Left hindlimb (tissue), 1 donor: Measurements from ENCODE around the gene SNCAIP.
"Not testable (repeated sequence)": the region's sequence is repeated elsewhere in the genome, so short reads cannot be mapped to it uniquely, and the experiment has no call there.

Experiments
- DNase-seq: peaks from one replicate; pipeline ENCODE4 v3.0.0-alpha.2; 2018

The SNCAIP gene

DNA sequence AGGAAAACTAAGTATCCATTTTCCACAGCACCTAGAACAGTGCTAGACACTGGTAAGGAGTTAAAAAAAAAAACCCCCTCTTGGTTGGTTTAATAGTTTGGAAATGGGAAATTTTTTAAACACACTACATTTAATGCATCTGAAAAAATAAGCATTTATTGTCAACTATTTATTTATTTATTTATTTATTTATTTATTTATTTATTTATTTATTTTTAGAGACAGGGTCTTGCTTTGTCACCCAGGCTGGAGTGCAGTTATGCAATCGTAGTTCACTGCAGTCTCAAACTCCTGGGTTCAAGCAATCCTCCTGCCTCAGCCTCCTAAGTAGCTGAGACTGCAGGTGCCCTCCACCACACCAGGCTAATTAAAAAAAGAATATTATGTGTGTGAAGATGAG, 51.6 kb downstream of the SNCAIP start:
- no peak for DNase-seq

DNA sequence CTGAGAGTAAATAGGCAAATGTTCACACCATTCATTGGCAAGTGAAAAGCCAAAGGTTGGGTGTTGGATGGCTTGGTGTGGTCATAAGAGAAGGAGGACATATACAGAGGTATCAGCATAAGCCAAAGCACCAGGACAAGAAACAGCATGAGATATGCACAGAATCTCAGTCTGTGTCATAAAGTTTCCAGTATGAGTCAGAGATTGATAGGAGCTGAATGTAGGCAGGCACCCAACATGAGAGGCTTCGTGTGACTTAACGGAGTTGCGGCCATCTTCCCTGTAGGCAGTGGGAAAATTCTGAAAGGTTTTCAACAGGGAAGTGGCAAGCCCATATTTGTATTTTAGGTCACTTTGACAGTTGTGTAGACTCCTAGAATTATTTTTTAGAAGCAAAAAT, 54.5 kb downstream of the SNCAIP start:
- no peak for DNase-seq

DNA sequence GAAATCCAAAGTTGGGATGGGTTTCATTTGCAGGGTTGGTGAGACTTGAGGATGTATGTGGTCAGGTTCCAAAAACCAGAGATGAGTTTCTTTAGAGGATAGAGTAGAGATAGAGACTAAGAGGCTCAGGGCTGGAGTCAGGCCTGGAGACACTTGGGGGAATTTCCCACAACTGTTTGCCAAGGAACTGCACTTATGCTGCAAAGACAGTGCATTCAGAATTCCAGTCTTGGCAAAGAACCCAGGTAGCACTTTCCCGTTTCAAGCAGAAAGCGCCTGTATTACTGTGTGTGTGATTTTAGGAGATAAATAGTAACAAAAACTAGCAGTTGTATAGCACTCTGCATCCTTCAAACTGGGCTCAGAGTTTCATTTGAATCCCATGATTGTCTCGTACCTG, 55.4 kb downstream of the SNCAIP start:
- DNase-seq = peak; percentile 45

DNA sequence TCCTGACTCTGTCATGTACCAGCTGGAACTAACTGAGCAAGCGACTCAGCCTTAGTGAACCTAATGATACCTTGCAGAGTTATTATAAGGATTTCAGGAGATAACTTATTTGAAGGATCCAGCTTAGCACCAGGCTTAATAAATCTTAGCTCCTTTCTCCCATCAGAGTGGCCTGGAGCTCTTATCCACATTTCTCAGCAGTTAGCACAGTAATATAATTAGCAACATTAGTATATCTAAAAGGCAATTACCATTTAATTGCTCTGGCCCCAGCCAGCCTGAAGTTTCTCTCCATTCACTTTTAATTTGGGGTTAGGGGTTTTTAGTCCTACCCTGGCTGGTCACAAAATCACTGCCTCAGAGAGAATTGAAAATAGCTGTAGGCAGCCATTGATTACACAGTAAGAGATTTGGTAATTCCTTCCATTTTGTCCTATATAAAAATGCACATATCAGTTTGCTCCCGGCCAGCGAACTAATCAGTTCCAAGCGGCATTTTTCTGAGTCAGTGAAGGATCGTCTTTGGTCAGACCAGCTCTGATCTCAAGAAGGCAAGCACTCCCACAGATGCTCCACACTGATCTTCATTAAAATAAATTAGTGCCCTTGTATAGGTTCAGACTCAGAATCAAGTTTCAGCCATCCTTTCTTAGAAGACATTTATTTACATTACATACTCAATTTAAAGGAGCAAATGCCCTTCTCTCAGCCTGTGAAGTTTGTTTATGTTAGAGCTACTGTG, 56.6 kb downstream of the SNCAIP start:
- no peak for DNase-seq

DNA sequence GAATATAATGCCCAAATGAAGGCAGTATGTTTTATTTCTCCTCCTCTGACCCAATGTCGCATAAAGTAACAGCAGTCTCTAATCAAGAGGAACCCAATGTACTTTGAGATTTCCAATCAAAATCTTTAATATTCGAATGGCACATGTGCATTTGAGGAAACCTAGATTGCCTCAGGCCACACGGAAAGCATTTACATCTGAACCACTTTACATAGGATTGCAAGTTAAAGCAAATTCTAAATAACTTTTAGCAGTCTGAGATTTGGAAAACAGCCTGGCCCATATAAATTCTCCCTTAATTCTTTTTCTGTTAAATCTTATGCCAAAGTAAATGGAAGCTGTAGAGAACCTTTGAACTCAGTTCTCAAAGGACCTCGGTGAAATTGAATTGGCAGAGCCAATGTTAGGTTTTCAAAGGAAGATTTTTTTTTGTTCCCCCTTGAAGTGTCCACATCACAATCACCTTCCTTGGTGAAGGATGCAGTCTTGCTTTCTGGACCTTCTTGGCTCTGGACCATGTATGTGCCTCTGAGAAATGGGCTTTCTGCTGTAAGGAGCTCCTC, 57.3 kb downstream of the SNCAIP start:
- DNase-seq = no peak

DNA sequence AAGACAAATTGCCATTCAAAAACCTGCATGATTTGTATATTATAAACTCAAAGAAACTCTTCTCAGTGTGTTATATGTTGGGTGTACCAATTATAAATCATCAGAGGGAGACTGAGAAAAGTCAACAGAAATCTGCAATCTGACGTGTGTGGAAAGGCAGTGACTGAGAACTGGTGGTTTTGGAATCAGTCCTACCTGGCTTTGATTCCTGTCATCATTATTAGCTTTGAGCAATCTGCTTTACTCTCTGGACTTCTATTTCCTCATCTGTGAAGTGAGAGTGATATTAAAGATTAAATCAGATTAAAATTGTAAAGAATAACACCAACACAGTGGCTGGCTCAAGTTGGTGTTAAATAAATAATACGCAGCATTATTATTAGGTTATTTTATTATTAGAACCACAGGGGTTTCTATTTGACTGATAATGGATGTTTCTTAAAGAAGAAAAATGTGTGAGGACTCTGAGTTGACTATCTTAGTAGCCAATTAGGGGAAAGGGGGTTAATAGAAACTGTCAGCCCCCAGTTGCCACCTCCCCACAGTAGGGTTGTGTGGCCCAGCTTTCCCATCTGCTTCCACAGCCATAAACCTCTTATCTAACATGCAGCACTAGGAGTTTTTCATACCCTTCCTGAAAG, 59.6 kb downstream of the SNCAIP start:
- no peak for DNase-seq

DNA sequence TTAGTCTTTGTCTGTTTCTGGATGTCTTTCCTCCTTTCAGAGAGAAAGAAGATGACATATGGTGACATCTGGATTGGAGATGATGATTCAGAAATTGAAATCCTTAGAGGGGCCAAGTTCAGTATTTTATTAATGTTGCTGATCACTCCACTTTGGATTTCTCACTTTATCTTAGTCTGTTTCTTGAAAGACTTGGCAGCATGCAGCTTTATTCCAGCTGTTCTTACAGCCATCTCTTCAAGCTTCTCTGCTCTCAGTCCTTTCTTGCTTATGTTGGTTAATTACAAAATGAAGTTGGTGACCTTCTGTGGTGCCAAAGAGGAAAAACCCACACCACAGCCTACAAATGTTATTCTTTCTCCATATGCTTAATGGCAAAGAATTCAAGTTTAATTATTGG, 62.1 kb downstream of the SNCAIP start:
- DNase-seq = no peak

DNA sequence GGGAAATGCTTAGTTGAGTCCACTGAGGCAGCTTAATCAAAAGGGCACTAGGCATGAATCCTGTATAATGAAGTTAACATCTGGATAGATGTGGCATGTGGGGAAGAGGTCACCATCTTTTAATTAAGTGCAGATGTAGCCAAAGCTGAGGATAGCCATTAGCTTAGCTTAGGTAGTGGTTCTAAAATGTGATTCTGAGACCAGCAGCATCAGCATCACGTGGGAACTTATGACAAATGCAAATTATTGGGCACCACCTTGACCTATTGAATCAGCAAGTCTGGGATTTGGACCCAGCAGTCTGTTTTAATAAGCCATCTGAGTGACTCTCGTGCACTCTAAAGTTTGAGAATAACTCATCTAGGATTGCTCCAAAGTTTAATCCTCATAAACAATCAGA, 63.8 kb downstream of the SNCAIP start:
- DNase-seq = no peak

DNA sequence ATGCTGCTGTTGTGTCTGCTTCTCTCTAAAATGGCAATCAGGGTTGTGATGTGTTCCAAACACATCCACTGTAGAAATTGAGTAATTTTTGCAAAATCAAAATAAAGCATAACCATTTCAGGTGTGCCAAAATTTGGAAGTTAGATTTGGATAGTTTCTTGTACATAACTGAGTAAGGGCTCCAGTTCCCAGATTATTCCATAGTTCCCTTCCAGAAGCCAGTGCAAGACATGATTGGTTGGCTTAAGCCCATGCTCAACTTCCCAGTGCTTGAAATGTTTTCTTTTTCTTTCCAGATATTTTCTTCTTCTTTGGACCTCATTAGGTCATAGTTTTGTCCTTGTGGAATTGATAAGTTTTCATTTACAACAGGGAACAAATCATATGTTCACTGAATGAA, 64.2 kb downstream of the SNCAIP start:
- no peak for DNase-seq

DNA sequence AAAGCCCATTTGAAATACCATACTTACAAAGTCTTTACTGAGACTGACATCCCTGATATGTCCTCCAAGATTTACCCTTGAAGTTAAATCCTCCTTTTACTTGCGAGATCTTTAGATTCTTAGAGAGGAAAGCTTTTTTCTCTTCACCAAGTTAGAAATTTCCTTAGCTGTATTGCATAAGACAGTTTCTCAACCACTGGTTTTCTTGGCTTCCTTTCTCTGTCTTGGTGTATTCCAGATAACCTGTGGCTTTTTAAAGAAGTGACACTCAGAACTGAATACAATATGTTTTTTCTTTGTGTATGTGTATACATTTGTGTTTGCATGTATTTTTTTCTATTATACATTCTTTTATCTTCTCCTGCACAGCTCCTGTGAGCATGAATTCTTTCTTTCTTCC, 65.0 kb downstream of the SNCAIP start:
- no peak for DNase-seq

DNA sequence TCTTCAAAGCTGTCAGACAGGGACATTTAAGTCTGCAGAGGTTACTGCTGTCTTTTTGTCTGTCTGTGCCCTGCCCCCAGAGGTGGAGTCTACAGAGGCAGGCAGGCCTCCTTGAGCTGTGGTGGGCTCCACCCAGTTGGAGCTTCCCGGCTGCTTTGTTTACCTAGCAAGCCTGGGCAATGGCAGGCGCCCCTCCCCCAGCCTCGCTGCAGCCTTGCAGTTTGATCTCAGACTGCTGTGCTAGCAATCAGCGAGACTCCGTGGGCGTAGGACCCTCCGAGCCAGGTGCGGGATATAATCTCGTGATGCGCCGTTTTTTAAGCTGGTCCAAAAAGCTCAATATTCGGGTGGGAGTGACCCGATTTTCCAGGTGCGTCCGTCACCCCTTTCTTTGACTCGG, 70.9 kb downstream of the SNCAIP start:
- DNase-seq = not testable (repeated sequence)

DNA sequence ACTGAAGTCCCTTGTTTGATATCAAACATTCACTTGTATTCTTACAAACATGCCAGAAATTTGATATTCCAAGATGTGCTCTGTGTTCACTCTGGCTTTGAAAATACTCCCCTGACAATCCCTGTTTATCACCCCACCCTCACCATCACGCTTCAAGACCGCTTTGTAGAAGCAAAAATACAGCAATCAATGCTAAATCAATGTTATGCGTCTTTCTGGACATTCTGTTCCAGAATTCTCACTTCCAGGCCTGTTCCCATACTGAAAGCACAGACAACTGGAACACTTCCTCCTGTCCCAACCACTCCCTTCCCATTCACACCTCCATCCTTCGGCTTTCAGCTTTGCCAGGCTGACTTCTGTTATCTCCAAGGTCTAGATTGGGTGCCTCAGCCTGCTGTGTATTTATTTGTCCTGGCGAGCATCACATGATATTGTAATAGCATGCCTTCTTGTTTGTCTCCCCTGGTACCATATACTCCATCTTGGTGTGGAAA, 72.8 kb downstream of the SNCAIP start:
- DNase-seq = no peak

DNA sequence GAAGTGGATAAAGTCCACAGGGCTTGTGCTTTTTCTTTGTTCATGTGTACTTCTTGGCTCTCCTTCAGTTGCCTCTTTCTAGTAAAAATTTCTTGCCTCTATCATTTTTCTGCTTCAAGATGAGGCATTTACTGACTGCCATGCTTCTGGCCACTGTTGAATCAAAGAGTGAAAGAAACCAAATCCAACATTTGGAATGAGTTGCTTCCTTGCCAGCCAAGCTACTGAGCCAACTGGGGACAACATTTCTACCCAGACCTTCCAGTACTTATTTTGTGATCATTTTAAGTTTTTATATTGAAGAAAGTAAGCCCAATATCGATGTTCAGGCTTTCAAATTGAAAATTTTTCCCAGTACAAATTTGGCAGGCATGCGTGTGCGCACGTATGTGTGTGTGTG, 73.2 kb downstream of the SNCAIP start:
- peak; percentile 43 for DNase-seq

DNA sequence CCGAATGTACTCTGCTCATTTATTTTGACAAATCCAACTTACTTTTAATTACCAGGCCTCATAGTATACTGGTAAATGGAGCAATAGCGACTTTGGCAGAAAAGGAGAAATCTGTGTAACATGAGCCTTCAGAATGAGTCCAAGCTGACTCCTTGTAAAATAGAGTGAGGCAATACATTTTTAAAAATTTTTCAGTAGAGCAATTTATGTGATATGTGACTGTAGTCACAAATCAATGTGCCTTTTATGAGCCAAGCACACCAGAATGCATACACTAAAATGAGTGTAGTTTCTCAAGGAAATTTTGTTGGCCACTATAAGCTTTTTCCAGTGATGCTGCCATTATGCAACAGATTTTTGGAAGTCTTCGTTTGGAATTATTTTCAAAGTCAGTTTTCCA, 73.8 kb downstream of the SNCAIP start:
- no peak for DNase-seq

DNA sequence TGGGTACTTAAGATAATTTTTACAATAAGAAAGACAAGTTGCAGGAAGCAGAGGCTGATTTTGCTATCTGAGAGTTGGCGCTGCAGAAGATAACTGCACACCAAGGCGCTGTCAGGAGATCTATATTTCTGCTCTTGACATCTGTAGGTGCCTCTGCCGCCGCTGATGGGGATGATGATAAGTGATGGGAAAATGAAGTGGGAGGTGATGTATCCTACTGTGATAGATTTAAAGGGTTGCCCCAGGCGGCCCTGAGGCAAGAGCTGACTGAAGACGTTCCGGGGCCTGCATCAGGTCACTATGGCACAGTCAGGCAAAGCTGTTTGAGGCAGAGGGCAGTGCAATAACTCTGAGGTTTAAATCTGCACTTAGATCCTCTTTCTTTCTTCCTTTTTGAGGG, 78.1 kb downstream of the SNCAIP start:
- DNase-seq = no peak

DNA sequence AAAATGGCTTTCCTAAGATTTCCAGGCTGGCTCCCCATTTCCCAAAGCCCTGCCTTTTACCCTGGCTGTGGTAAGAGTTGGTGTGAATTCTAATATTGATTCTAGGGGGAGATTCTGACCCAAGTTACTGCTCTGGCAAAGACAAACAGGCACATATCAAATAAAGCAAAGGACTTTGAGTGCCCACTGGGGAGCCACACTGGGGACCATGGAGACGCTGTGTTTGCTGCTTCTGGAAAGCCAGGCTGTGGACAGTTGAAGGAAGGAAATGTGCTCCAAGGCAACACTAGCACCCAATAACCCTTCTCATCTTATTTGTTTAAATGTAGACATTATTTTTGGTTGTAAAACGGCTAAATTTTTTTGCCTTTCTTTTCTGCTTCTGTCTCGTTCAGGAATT, 78.7 kb downstream of the SNCAIP start:
- DNase-seq = no peak

DNA sequence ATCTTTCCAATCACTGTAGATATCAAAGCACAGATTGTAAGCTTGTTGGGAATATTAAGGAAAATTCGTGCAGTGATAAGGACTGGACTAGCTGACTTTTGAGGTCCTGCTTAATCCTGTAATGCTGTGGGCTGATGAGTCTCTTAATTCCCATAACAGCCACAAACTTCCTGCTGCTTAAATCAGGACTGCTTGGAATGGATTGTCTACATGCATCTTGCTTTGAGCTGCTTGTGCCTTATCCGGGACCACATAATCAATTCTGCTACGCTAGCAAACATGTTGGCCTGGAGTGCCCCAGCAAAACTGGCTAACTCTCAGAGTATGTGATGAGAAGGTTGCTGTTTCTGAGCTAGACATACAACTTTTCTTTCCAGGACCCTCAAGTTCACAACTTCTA, 79.6 kb downstream of the SNCAIP start:
- DNase-seq = no peak

DNA sequence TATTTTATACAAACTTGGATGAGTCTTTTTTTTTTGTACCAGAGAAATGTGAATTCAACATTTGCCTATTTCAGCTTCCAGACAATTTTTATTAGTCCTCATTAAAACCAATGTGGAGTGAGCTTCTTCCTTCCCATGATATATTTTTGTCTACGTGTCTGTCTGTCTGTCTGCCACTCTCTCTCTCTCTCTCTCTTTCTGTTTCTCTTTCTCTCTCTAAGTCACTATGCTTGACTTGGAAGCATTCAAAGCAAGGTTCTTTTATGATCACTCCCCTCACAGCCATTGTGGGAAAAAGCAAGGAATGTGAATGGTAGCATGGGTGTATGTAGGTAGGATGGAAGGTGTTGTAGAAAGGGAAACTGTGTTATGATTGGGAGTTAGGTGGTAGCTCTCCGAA, 80.2 kb downstream of the SNCAIP start:
- DNase-seq = no peak

DNA sequence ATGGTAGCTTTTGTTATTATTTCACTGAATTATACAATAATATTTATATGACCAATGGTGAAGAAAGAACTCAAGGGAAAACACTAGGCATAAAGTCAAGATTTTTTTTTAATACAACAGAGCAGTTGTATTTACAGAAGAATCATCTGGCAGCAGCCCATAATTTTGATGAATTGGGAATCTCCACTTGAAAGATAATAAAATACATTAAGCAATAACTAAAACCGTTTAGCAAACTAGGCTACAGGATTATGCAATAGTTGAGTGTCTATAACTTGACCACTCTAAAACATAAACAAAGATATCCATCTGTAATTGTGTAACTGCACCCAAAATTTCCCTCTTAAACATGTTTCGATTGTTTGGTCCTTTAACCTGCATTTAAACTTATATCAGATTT, 80.8 kb downstream of the SNCAIP start:
- no peak for DNase-seq

DNA sequence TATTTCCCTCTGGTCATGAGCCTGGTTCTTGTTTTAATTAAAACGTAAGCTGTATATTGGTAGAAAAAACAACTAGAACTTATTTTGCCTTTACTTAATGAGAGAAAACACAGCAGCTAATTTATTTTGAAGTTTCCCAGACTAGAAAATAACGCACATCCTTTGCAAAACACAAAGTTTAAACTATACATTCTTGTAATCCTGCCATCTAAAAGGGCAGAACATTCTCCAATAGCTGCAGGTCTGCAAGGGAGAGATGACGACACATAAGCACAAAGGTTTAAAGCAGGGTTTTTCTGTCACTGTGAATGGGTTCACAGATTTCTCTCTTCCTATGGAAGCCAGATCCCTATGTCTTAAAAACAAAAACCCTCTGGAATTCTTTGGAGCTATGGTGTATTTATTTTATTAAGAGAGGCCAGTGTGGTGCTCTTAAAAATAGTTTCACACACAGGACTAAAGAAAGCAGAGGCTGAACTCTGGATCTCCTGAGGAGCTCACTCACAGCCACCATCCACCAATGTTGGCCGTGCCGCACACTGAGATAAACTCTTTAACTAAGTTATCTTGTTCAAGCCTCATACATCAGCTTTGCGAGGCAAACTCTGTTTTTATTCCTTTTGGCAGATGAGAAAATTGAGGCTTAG, 82.4 kb downstream of the SNCAIP start:
- no peak for DNase-seq

DNA sequence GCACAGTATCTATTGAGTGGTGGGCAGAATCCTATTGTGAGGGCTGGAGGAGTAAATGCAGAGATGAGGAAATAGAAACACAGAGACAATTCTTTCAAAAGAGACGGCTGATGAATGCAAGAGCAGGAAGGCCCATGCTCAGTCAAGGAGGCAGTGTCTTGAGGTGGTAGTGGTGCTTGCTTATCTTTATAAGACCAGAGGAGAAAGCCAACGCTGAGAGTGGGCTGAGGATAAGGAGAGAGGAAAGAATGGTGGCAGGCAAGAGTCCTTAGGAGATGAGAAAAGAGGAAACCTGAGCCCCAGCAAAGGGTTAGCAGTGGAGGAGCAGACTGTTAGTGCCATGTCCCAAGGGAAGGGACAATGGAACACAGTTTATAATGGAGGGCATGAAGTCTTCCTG, 86.0 kb downstream of the SNCAIP start:
- no peak for DNase-seq

DNA sequence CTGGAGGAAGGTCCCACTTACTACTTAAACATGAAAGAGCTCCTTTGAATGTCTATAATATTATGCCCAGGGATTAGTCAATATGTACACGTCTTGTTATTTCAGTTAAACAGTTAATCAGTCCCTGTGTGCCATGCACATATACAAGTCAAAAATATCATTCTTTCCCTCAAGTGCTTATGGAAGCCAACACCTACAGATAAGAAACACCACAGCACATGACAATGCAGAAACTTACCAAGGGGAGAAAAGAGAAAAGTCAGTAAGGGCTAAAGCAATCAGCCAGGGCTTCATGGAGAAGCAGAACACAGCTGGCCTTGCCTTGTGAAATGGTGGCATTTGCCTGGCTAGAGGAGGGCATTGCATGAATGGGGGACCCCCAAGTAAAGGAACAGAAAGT, 88.3 kb downstream of the SNCAIP start:
- DNase-seq = no peak

DNA sequence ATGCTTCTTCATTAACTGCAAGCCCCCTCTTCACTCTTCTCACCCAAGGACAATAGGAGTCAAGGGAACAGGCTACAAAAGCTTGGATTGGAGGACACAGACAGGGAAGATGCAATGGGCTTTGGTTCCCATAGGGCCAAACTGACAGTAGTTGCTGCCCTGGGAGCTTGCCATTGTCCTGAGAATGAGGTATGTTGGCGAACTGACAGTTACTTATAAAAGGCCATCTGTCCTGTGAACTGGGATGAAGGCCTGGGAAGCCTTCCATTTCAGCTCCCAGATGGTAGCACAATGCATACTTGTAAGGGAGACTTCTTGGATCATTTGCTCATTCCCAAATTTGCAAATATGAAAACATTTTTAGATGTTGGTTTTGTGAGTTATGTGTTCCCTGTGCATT, 88.9 kb downstream of the SNCAIP start:
- no peak for DNase-seq
